HG03025 (cell line): ENCODE results near the gene ZSWIM7.
"Not testable (repeated sequence)": the region's sequence is repeated elsewhere in the genome, so short reads cannot be mapped to it uniquely, and the experiment has no call there.

Source experiments
- ATAC-seq: cut with Tn5 transposase; IDR thresholded peaks from one replicate; pipeline ENCODE4 v1.9.1; 2021; ENCODE audit warnings: mild to moderate bottlenecking, moderate library complexity; ENCODE audit not compliant: unreplicated experiment, low FRiP score

ZSWIM7 gene

GRCh38 chr17:15958484-15958854 lies 41.0 kb downstream of the ZSWIM7 start:
- ATAC-seq = no peak

GRCh38 chr17:15957608-15958307 lies 41.7 kb downstream of the ZSWIM7 start:
- ATAC-seq = no peak

- ATAC-seq = no peak
These were observed 42.3 kb downstream of the ZSWIM7 start for GRCh38 chr17:15957206-15957605.

GRCh38 chr17:15955793-15956541 lies 43.5 kb downstream of the ZSWIM7 start:
- no peak for ATAC-seq

- ATAC-seq = no peak
These were observed 45.3 kb downstream of the ZSWIM7 start for GRCh38 chr17:15954222-15954621.

- ATAC-seq = no peak
These were observed 46.4 kb downstream of the ZSWIM7 start for GRCh38 chr17:15952916-15953790.

GRCh38 chr17:15952048-15952532 lies 47.4 kb downstream of the ZSWIM7 start:
- no peak for ATAC-seq

- ATAC-seq = no peak
These were observed 48.0 kb downstream of the ZSWIM7 start for GRCh38 chr17:15951368-15952047.

GRCh38 chr17:15947976-15948752 lies 51.3 kb downstream of the ZSWIM7 start:
- ATAC-seq = no peak

- ATAC-seq = no peak
These were observed 52.2 kb downstream of the ZSWIM7 start for GRCh38 chr17:15947271-15947670.

GRCh38 chr17:15946611-15947120 lies 52.8 kb downstream of the ZSWIM7 start:
- no peak for ATAC-seq

- ATAC-seq = no peak
These were observed 53.8 kb downstream of the ZSWIM7 start for GRCh38 chr17:15945527-15946191.

GRCh38 chr17:15944759-15945526 lies 54.6 kb downstream of the ZSWIM7 start, which contains the start of gene ADORA2B:
Gene ADORA2B, plus strand, starts transcription at chr17:15945130. Its CDS starts 119 bp downstream, at chr17:15945249.
- ATAC-seq = no peak

GRCh38 chr17:15943971-15944758 lies 55.3 kb downstream of the ZSWIM7 start:
- ATAC-seq = no peak

- ATAC-seq = no peak
These were observed 57.2 kb downstream of the ZSWIM7 start for GRCh38 chr17:15942207-15942833.

GRCh38 chr17:15941781-15942180 lies 57.7 kb downstream of the ZSWIM7 start:
- ATAC-seq = no peak

GRCh38 chr17:15936481-15936880 lies 63.0 kb downstream of the ZSWIM7 start:
- not testable (repeated sequence) for ATAC-seq
